Femur (tissue), 1 donor: ENCODE results near the gene ASXL1.

ENCODE experiments used
- DNase-seq: peaks from one replicate; pipeline ENCODE4 v3.0.0-alpha.2; 2017

ASXL1 gene

DNA sequence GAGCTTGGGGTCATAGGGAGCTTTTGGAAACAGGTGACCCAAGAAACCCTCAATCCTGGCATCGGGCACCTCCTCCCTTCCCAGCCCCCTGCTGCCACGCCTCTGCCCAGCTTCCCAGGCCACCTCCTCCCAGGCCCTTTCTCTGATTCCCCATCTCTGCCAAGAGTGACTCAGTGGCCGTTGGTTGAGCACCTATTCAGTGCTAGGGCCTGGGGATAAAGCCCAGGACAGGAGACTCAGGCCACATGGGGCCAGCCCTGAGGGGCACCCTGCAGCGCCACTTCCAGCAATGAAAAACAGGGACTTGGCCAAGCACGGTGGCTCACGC, 110.1 kb downstream of the ASXL1 start:
- no peak for DNase-seq

DNA sequence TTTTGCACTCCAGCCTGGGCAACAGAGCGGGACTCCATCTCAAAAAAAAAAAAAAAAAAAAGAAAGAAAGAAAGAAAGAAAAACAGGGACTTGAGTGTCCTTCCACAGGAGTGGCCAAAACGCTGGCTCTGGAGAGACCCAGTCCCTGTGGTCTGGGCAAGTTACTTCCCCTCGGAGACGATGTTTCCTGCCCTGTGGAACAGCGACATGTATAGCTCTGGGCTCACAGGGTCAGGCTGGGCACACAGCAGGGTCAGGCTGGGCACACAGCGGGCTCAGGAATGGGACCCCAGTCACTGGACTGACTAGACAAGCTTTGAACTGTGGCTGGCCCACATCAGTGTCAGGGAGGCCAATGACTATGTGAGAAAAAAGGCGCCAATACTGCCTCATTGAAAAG, 110.7 kb downstream of the ASXL1 start:
- DNase-seq, result no peak

DNA sequence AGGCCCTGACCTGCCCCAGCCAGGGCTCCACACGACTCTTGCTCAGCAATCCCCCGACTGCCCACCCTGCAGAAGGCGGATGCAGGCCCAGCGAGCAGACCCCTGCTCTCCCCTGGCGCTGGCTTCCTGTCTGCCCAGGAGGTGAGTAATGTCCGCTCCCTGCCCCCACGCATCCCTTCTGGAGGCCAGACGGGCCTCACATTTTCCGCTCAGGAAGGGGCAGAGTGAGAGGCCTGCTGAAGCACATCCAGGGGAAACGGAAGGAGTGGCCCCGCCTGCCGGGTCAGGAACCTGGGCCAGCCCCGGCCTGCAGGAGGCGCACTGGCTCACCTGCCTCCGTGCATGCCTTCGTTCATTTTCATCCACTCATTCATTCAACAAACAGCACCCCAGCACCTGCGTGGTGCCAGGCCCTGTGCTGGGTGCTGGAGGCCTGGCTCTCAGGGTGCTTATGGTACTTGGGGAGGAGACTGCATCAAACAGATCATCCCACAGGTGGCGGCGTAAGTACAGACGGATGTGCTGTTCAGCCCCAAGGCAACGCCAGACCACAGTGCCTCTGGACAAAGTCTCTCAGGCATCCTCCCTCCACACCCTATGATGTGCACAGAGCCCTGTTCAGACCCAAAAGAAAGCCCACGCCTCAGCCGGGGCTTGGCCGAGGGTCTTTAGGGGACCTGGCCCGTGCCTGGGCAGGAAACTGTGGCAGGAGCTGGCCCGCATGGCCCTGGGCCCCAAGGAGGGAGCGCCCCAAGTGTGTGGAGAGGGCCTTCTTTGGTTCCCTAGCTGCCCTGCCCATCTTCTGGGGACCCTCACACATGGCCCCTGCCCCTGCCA, 112.1 kb downstream of the ASXL1 start:
- peak; percentile 86 for DNase-seq

DNA sequence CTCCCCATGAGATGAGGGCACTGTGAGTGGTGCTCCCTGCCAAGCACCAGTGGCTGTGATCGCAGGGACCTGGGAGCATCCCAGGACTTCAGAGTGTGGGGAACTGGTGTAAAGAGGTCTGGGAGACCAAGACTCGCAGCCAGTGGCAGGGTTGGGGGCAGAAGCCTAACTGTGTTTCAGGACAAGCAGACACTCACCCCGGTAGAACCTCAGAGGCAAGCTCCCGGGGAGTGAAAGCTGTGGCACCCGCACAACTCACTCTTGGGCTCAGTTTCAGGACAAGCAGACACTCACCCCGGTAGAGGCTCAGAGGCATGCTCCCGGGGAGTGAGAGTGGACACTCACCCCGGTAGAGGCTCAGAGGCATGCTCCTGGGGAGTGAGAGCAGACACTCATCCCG, 112.8 kb downstream of the ASXL1 start:
- no peak for DNase-seq

DNA sequence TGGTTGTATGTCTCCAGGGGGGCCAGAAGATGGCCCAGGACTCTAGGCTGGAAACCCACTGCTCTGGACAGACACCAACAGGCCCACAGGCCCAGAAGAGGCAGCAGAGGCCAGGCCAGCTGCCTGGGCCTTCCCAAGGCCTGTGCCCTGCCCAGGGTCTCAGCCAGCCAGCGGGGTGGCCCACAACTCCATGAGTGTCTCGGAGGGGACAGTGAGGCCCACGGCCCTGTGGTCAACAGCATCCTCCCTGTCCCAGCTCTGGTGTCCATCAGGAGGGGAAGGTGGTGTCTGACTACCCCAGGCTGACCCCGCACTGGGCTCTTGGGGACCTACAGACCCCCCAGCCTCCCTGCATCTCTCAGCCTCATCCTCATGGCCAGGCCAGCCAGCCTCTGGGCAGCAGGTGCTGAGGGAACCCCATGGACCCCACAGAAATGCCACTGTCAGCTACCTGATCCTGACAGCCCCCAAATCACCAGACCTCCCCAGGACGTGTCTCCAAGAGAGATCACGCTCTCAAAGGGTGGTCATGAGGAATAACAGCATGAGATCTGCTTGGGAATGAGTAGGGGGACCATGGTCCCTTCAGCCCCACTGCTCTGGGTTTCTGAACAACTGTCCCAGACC, 114.6 kb downstream of the ASXL1 start:
- DNase-seq, result no peak

DNA sequence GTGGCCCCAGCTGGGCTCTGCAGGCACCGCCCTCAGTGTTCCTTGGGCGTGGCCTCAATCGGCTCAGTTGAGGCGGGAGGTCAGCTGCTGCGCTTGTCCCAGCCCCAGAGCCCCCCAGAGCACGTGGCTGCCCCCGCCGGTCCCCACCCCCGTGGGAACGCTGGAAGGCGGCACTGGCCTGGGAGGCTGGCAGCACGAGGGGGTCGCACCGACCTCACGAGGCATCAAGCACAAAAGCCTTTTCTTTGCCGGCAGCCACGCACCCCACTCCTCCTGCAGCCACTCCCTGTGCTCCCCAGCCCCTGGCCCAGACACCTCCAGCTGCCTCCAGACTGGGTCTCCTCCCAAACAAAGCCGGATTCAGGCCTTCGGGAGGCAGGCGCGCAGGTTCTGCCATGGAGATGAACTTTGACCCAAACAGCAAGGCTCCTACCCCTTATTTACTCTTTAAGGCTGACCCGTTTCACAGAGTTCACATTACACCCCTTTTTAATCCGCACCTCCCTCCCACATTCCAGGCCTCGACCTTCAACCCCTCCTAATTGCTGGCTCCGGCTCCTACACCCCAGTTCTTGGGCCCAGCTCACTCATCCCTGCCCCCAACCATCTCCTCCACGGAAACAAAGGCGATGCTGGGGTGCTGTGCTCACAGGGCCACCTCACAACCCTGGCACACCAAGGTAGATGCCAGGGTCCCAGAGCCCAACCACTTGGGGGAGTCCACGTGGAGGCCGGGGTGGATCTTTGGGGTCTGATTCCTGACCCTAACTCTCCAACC, 115.3 kb downstream of the ASXL1 start:
- DNase-seq, result no peak

DNA sequence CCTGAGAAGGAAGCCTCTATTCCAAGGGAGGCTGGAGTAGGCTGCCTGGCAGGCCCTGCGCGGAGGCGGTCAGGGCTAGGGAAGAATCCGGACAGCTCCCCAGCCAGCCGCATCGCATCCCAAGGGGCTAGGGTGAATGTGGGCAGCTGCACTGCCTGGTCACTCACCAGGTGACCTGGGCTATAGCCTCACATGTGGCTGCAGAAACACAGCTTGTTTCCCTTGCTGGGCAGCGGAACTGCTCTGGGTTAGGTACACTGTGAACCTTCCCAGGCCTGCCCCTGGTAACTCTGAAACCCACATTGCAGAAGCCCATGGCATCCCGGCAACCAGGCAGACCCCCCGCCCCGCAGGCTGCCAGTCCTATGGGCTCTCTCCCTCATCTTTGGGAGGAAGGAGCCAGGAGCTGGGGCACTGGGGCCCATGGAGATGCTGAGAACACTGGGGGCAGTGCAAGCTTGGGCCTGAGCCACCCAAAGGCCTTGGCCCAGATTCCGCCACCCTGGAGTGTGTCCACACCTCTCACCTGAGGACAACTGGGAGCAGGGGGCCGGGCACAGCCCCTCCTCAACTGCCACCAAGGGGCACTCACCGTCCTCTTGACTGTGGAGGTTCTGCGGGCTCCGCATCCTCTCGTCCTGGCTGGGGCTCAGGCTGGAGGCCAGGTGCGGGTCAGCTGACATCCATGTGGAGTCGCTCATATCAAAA, 116.0 kb downstream of the ASXL1 start:
- no peak for DNase-seq

DNA sequence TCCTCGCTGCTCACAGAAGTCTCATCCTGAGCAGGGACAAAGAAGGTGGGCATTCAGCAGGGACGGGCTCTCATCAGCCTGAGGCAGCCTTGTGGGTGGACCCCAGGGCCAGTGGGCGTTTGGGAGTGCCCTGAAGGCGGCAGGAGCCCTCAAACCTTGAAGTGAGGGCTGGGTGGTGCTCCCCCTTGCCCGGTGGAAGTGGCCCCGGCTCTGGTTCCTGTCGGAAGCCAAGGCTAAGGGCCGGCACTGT, 116.5 kb downstream of the ASXL1 start:
- no peak for DNase-seq

DNA sequence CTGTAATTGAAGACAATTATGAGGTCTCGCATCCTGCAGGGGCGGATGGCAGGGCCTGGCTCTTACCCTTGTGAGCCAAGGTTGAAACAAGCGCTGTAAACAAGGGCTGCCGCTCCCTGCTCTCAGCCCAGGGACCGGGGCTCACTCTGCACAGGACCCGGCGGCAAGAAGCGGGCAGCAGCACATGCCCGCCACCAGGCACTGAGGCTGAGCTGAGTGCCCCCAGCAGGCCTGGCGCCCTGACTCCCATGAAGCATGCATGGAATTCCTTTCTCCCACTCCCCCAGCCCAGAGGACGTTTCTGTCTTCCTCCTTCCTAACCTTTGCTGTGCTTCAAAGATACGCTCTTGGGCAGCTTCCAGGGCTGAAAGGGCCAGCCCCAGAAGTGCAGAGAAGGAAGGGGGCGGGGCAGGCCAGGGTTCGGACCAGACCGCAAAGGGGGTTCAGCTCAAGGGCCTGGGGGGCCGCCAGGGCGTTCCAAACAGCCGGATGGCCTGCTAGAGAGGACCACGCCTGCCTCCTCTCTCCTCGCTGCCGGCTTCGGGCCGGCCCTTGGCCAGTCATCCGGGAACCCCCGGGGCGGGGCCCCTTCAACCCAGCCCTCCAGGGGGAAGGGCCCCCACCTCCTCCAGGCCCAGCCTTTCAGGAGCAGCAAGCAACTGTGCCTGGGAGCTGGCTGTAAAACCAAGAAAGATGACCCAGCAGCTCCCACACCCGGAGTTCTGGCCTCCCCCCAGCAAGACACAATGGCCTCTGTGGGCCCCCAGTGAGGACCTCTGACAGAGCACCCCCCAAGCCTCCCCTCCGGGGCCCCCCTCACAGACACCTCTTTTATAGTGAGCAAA, 117.1 kb downstream of the ASXL1 start:
- peak; percentile 95 for DNase-seq

DNA sequence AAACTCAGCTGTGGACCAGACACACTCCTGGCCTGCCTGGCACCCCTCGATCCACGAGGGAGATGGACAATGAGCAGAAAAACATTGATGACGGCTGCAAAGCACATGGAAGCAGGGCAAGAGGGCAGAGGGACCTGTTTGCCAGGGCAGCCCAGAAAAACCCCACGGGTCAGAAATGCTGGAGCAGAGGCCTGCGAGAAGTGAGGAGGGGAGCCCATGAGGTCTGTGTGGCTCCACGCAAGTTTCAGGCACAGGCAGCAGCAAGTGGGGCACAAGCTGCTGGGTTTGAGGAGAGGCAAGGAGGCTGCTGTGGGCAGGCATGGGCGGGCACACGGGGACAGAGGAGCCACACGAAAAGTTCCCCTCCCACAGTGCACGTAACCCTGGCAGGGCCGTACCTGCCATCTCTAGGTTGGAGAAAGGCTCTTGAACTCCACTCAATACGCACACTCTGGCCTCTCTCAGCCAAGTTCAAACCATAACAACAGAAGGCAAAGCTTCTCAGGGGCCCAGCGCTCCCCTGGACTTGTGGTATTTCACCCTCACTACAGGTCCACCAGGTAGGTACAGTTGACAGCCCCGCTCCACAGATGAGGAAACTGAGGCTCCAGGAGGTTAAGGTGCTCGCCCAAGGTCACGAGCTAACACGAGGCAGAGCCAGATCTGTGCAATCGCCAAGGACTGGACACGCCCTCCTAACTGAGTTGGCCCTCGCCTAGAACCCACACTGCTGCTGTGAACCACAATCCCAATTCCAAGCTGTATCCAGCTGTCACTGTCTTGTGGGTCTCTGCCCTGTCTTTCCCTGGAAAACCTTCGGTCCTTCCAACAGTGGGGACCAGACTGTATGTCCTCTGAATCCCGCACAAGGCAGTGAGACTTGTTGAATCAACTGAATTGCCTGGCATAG, 118.8 kb downstream of the ASXL1 start:
- peak; percentile 37 for DNase-seq

DNA sequence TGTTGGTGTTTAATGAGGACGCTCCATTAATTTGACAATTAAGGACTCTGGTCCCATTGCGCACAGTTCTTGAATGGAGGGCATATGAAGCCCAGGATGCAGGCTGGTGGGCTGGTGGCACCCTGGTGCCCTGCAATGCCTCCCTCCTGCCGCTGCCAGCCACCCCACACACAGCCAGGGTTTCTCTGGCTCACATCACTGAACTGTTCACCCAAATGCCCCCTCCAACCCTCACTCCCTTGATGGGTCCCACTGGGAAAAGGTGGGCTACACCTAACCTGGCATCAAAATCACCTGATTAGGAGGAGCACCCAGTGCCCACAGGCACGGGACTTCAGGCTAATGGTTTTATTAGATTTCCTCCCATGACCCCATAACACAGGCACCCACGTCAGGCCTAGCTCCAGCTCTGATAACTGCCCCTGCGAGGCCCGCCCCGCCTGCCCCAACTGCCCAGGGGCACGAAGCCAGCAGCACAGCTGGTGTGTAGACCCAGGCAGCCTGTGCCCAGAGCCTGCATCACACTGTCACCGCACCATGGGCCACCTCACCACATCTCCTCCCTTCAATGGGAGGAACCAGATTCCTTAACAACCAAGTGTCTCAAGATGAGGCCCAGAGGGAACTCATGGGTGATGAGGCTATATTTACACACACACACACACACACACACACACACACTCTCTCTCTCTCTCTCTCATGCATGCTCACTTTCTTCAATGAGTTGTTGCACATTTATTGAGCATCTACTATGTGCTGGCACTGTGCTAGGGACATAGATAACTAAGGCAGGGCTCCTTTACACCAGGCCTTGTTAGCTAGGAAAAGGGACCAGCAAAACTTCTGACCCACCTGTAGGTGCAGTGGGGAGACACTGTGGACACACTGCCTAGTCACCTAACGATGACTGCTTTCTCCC, 119.7 kb downstream of the ASXL1 start:
- DNase-seq, result peak; percentile 54

DNA sequence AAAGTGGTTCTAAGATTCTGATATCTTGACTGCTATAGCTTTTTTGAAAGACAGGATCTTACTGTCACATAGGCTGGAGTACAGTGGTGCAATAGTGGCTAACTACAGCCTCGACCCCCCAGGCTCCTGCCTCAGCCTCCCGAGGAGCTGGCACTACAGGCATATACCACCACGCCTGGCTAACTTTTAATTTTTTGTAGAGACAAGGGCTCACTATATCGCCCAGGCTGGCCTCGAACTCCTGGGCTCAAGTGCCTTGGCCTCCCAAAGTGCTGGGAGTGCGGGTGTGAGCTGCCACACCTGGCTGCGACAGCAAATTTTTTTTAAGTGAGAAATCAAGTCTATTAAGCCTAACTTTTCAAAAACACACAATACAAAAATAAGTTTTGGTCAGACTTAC, 120.4 kb downstream of the ASXL1 start:
- DNase-seq, result no peak

DNA sequence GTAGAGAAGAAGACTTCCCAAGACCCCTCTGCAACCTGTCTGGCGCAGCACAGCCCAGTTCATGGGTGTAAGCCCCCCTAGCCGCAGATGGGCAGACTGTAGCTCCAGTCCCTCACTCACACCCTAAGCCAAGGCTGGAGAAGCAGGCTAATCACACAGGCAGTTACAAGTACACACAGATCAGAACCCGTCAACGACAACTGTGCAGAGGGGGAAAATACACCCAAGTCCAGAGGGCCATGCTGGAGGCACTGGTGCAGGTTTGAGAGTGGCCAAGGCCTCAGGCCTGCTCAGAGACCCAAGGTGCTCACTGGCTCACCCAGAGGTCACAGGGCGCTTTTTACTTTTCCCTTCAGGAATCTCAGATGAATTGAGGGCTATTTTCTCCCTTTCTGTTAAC, 120.9 kb downstream of the ASXL1 start:
- peak; percentile 9 for DNase-seq

DNA sequence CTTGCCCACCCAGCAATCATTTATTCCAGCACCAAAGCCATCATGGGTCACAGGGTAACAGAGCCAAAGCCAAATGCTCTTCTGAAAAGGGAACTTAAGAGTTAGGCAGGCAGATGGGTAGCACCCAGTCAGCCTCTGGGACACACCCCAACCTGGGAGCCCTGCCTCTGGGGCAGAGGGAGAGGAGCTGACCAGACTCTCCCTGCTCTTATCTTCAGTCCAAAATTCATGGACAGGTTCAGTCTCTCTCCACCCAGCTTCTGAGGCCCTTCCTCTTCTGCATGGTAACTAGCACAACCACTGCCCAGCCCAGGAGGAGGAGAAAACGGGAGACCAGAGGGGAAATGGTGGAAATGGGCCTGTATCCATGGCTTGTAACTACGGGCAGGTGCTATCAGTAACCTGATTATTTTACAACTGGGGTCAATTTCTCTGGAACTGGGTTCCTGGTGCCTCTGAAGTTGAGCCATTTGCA, 121.6 kb downstream of the ASXL1 start:
- DNase-seq, result peak; percentile 12

DNA sequence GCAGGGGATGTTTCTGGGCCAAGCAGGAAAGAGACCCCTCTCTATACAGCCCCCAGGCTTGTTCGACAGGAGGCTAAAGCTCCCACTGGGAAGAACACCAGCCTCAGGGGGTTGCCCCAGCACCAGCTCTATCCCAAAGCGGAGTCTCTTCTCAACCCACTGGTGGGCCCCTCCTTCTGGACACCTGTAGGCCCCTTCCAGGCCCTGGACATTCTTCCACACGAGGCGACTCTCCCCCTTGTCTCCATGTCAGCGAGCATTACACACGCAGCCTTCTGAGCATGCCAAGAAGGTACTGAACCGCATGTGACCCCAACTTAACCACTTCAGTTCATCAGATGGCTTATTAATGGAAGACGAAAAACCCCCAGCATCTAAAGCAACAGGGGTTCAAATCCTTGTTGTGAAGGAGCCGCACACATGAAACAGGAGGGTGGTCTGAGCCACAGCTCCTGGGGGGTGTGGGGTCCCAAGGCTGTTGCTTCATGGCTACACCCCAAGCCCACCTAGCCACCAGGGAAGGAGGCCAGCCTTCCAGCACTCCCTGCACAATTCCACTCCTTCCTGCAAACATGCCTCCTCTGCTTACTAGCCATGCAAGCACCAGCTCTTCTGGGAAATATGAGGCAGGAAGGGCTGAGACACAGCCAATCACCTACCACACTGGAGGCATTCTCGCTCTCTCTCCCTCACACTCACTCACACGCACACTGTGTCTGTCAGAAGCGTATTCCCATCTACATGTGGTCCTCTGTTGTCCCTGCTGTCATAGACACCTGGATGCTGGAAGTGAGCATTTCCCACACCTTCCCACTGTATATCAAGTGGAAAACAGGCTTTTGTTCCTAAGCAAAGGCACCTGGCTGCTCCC, 122.5 kb downstream of the ASXL1 start:
- DNase-seq, result peak; percentile 24

DNA sequence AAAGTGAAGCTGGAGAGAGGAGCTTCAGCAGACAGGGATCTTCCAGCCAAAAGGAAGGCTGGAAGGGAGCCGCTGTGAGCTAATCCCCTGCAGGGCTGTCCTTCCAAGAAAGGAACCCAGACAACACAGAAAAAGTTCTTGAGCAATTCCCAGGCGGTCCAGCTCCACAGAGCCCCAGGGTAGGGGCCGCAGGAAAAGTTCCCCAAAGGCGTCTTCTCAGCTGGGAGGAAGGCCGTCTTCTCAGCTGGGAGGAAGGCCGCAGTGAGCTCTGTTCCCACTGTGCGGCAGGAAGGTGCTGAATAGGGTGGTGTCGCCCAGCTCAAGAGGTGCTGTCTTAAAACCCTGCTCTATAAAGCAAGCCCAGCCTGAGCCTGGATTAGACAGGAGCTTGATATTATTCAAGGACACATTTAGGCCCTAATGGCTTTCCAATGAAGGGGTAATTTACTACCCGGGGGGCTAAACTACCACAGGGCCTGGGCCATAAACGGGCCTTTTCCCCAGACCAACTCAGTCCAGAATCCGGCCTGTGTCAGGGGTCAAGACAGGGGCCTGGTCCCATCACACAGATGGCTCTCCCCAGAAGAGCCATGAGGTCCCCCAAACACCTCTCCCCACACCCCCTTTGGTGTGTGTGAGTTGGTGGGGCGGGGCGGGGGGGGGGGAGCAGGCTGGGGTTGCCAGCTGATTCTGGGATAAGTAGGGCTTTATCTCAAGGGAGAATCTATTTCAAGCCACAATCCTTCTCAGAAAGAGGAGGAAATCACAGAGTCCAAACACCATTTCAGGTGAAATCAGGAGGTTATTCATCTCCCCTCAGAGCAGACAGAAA, 123.4 kb downstream of the ASXL1 start:
- peak; percentile 31 for DNase-seq

DNA sequence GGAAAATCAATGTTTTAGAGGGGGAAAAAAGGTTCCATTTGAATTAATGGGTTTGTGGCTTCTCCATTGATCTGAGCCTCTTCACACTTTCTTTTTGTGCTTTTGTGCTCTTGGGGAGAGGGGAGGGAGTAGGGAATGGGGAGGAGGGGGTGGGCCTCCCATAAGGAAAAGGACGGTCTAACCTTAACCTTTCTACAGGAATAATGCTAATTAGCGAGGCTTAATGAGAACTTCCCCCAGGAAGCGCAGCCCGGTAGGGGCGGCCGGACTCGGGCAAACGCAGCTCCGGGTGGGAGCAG, 124.0 kb downstream of the ASXL1 start:
- DNase-seq, result no peak

DNA sequence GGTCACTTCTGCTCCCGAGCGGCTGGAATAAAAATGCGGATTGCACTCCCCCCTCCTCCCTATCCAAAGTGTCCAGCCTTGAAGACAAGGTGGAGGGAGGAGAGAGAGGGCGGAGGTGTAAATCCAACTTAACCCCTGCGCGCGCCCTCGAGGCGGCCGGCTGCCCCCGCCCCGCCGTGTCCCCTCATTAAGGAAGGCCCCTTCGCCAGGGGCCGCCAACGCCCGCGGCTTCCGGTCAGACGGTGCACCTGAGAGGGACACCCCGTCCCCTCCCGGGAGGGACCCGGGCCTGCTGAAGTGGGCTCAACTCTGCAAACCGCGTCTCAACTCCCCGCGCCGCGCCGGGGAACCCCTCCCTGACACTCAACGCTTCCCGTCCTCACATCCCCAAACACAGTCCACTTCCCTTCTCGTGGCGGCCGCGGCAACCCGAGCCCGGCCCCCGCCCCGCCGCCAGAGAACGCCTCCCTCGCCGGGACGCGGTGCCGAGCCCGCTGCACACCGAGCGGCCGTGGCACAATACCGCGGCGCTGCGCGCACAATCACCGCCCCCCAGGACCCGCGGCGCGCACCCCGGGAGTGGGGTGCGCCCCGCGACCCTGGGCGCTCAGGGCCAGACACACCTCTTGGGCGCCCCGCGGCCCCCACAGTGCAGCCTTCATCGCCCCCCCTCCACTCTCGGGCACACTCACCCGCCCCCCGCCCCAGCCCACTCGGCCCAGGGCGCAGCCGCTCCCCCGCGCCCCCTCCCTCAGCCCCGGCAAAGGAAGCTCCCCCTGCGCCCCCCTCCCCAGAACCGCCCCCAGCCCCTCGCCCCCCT, 124.5 kb downstream of the ASXL1 start:
- peak; percentile 75 for DNase-seq
